DMS 273 (cell line): ENCODE measurements around the gene PID1.
"Not testable (repeated sequence)": the region's sequence is repeated elsewhere in the genome, so short reads cannot be mapped to it uniquely, and the experiment has no call there.

ENCODE experiments used
- DNase-seq: peaks from one replicate; lab custom pipeline; 2025; ENCODE audit not compliant: unreplicated experiment; lab: John Stamatoyannopoulos, UW

Gene PID1

DNA sequence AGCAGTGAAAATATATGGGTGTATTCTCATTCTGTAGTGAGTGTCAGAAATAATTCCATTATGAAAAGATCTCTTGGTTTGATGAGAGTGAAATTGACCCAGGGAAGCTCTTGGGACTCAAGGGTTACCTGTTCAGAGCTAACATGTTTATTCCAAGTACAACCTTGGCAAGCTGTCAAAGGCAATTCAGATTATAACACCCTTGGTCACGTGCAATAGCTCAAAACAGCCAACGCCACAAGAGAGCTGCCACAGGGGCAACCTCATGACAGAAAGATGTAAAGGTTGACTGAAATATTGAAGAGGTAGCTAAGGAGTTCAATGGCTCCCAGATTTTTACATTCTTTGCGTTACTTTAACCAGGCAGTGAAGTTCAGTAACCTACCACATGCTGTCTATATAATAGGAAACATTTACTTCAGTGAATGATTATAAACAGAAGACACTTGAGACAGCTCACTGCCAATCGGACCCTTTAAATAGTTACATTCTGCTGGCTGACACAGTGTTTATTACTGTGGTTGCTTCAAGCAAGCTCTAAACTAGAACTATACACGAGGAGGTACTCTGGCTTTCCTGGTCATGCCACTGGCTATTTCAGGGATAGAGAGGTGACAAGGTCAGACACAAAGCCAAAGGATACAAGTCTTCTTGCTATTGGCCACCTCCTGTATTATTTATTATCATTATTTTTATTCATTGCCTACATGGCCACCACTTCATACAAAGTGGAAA lies 187.3 kb downstream of the PID1 start:
- DNase-seq = no peak

DNA sequence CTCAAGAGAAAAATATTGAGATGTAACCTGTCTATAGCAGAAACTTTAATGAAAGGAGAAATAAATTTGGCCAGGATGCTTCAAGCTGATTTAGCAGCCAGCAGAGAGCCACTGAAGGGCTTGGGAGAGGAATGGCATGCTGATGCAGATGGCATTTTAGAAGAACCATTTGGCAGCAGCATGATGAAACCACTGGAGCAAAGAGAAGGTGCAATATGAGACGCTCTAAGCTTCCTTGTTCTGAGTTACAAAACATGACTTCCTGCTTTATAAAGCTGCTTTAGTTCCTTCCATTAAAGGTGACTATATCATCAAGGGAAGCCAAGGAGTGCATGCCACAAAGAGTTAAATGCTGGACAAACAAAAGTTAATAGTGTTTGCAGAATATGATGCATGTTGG lies 189.7 kb downstream of the PID1 start:
- no peak for DNase-seq

DNA sequence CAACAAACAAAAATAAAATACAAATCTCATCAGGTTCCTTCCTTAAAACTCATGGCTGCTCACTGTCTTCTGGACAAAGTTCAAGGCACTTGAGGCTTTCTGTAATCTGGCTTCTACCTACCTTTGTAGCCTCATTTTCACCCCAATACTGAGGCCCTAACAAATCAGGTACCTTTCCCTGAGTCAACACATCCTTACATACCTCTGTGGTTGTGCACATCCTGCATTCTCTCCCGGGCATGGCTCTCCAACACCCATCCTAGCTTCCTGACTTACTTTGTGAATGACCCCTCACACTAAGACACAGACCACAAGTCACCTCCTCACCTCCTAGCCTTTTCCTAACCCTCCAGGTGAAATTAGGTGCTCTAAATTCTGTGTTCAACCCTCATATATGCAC lies 190.9 kb downstream of the PID1 start:
- no peak for DNase-seq

DNA sequence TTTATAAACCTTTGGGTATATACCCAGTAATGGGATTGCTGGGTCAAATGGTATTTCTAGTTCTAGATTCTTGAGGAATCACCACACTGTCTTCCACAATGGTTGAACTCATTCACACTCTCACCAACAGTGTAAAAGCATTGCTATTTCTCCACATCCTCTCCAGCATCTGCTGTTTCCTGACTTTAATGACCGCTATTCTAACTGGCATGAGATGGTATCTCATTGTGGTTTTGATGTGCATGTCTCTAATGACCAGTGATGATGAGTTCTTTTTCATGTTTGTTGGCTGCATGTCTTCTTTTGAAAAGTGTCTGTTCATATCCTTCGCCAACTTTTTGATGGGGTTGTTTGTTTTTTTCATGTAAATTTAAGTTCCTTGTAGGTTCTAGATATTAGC lies 194.2 kb downstream of the PID1 start:
- DNase-seq = not testable (repeated sequence)

DNA sequence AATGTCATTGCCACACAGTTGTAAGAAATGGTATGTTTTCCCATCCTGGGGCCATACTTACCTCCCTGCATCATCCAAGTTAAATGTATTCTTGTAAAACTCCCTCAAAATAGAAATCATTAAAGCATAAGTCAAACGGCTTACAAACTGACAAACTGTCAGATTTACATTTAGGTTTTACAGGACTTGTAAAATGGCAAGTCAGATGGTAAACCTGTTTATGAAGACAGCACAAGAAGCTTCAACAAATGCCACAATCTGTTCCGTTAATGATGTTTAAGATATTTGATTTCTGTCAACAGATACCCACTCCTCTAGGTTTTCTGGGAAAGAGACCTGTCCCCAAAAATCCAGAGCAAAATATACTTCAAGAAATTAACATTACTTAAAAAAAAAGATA lies 197.2 kb downstream of the PID1 start:
- DNase-seq = no peak

DNA sequence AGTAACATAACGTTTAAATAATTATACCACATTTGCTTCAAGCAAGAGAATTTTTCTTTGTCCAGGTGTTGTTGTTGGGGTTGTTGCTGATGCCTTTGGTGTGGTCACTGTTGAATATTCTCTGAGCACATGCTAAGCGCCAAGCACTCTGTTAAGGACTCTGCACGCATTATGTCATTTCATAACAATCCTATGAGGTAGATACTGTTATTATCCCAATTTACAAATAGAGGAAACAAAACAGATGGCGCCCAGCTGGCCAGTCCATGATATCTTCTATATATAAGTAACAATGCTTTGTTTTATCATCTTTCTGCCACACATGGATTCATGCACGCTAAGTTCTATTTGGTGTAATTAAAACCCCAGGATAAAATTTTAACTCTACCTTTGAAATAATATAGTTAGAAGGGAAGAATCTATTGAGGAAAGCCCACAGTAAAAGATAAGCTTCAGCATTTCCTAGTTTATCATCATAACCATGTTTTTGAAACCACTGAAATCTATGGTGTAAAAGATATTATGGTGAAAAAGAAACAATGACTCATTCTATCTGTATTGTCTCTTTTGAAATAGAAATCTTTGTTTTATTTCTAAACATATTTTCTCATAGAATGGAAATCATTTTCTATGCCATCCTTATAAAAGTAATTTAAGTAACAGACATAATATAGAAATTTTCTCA lies 199.7 kb downstream of the PID1 start:
- no peak for DNase-seq

DNA sequence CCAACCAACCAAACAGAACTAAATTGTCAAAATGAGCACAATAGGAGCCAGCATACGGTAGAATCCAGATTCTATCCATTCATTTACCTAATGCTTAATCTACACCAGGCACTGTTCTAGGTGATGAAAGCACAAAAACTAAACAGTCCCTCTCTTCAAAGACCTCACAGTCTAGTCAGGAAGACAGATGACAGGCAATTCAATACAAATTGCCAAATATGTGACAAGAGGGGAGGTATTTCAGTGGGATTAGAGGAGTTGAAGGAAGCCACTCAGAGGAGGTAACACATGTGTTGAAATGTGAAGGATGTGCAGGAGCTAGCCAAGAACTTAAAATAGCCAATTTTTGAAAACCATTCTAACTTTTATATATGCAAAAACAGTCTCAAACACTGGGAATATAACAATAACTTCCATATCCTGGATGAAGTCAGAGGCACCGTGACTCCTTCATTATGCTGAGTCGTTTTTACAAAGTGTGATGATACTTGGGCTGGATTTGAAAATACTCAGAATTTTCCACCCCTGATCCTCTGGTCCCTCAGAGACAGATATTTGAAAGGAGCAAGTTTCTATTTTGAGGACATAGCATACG lies 204.9 kb downstream of the PID1 start:
- DNase-seq = no peak

DNA sequence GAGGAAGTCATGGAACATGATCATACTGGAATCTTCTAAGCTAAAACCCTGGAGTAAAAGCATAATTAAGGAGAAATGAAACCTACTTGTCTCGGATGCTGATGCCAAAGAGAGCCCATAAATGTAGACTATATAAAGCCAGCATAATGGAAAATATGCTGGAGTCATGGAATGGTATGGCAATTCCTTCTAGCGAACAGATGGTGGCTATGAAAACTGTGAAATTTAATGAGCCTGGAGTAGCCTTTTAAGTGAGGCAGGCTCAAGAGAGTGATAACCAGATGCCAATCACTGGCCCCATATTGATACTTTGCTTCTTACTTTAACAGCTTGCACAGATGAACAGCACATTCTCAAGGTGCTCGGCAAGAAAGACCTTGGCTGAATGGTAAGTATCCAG lies 206.3 kb downstream of the PID1 start:
- DNase-seq = peak; percentile 13

DNA sequence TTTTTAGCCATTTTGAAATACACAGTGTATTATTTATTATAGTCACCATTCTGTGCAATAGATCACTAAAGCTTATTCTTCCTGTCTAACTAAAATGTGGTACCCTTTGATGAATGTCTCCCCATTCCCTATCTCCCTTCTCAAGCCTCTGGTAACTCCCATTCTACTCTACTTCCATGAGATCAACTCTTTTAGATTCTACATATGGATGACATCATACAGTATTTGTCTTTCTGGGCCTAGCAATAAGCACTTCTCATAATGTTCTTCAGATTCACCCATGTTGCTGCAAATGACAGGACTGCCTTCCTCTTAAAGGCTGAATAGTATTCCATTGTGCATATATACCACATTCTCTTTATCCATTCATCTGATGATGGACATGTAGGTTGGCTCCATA lies 210.9 kb downstream of the PID1 start:
- no peak for DNase-seq

DNA sequence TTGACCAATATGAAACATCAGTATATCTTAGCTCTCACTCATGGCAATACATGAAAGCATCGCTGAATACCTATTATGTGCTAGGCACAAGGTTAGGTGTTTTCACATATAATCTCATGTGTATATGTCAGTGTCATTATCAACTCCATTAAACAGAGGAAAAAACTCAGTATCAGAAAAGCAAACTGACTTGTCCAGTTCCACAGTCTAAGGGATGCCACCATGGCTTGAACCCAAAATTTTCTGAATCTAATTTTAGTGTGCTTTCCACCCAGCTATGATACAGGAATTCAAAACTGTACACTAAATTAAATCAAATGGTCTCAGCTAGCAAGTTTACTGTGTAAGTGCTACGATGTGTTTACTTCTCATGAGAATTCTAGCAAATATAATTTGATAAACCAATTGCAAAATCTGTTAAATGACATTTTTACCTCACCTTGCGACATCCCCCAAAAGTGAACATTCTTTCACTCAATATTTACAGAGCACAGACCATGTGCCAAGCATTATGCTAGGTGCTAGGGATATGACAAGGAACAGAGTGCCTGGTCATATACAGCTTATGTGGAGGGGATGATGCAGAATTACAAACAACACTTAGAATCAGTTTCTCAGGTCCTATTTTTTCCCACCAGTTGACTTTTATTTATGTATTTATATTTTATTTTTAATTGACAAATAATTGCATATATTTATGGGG lies 211.6 kb downstream of the PID1 start:
- DNase-seq = no peak

DNA sequence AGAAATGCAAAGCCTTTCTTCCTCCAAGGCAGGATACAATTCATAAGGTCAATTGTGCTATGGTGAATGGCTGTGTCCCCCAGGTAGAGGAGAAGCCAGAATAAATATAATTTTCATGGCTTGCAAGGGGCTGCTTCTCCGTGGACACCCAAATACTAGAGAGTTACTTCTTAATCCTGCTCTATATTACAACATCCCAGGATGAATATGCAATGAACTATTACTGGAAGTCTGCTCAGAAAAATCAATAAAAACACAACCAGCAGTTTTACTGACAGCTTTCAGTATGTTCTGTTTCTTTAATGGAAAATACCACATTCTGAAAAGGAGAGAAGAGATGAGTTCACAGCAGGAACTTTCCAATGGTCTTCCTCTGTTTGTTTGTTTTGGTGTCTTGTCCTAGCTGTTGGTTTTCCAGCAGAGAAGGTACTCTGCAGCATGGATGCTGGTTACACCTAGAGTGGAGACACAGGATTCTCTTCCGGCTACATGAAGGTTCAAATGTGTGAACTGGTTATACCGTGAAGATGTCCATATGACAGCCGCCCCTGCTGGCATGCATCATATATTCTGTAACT lies 213.0 kb downstream of the PID1 start:
- DNase-seq = no peak

DNA sequence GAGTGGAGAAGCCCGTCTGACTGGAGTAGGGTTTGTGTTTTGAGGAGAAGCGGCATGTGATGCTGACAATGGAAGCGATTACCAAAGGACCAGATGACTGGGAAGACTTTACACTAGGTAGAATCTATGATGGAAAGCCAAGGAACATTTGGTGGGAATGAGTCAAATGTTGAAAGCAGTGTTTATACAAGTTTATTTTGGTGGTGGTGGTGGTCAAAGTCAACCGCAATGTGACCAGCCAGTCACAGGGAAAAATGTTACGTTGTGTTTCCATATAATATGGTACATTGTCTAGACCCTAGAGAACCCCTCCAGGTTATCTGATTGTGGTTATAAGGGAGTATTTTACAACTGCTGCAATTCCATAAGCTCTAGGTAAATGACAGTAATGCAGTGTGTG lies 216.8 kb downstream of the PID1 start:
- no peak for DNase-seq

DNA sequence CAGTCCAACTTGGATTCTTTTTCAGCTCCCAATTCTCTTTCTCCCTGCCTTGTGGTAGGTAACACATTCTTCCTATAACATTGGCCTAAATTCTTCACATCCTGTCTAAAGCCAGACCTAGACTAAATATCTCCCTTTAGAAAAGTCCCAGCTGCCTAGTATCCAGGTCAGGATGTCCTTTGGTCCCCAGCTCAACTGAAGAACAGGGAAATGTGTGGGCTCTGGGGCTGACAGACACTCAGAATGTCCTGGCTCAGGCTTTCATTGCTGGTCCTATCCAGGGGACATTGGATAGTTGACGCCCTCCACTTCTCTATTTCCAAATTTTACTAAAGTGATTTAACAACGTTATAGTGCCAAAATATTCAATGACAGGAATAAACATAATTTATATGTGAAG lies 219.3 kb downstream of the PID1 start:
- no peak for DNase-seq

DNA sequence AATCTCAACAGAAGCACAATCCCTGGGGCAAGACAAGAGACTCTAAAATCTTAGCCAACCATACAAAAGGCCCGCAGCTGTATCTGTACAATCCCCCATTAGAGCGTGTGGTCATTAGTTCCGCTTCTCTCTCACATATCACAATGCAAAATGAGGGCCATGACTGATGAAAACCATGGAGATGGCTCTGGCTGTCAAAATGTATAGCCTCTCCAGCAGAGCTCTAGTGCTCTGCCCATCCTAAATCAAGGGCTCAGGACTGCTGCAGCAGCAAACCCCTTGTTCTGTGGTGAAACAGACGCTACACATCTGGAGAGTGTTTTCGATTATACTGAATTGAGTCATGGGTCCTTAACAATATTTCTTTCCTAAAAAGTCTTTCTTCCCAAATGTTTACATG lies 221.0 kb downstream of the PID1 start:
- no peak for DNase-seq

DNA sequence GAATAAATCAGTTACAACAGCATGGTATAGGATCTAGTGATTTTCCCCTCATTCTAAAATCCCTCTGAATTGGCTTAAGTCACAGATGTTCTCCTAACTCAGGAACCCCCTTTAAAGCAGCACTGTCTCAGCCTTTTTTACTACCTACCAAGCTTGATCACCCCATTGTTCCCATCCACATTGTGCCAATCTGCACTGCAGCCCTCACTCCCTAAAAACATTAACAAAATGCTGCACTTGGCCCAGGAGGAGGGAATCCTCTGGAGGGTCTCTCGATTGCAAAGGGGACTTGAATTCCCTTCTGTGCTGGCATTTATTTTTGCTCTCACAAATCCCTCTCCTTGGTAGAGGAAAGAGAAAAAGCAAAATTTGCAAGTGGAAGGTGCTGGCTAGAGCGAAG lies 223.0 kb downstream of the PID1 start:
- no peak for DNase-seq

DNA sequence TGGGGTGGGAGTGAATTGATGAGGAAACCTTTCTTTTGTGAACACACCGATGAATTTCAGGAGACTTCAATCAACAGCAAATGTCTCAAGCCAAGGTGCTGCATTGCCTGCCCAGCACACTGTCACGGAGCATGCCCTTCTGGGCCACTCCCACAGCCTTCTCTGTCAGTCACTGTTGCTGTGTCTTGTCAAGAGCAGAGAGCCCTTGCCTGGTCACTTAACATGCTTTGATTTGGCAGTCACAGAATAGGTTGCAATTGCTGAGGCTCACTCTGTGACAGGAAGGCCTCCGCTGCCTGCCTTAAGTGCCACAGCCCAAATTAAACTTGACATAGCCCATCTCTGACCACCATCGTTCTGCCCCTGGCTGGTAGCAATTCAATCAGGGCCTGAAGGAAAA lies 225.4 kb downstream of the PID1 start:
- DNase-seq = no peak

DNA sequence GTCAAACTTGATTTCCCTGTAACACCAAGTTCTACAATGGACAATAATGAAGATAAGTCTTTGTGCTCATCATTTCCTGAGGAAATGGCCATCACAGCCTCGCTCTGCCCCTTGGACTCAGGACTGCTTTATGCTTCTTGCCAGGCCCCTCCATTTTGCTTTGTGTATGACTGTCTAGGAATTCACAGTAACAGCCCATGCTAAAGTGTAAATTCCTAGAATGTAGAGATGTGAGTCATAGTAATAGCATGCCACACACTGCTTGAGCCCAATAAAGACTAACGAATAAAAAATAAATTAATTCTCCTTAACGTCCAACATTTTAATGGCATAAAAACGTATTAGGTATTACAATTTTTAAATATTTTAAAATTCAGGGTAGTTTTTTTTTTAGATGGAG lies 226.5 kb downstream of the PID1 start:
- no peak for DNase-seq

DNA sequence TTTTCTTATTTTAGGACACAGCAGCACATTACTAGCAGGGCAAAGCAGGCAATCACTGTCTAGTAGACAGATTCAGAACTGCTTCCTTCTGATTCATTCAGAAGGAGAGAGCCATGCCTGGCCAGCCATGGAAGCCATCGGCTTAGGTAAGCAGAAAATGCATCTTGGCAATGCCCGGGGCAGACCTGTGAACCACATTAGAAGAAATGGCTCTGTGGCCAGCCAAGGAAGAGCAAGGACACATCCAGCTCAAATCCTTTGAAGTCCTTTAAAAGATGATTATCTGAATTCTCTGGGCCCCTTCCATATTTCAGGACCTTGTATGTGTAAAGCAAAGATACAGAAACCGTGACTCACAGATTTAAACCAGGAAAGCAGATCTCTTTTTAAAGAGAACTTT lies 227.4 kb downstream of the PID1 start:
- no peak for DNase-seq

DNA sequence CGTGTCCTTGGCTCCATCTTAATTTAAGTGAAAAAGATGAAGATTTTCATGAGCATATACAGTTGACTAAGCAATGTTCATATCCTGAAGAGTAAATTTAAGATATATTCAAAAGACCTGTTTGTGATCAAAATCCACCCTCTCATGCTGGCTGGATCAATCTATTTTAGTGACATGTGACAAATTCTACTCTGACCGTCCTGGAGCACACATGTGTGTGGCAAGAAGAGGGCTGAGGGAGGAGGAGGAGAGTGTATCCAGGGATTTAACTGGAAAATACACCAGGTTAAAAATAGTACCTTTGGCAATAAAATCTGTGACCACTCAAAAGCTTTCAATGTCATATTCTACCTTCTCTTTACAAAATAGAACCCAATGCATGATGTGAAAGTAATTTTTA lies 228.7 kb downstream of the PID1 start:
- DNase-seq = no peak

DNA sequence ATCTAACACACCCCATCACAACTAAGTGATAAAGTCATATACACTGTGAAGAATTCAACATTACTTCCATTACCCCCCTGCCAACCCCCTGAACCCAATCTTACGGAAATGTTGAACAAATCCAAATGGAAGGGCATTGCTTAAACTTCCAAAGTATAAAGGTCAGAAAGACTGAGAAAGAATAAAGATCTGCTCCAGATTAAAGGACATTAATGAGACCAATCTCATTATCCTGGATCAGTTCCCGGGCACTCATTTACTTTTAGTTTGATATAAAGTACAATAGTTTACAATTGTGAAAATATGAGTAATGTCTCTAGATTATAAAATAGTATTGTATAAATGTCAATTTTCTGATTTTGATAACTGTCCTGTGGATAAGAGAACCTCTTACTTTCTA lies 229.4 kb downstream of the PID1 start:
- DNase-seq = no peak

DNA sequence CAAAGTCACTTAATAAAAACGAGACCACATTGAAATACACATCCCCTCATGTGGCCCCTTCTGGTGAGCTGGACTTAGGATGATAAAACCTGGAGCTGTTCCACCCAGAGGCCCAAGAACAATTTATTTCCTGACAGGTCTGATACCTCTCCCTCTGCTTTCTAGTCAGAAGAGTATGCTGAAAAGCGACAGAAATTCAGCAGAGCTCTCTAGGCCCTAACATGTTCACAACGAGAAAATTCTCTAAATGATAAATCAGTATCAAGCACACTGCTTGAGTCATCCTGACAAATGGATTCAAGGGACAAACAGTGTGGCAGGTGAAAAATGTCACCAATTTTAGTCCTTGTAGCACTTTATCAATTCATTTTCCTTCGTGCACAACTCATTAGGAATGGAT lies 233.5 kb downstream of the PID1 start:
- DNase-seq = no peak

DNA sequence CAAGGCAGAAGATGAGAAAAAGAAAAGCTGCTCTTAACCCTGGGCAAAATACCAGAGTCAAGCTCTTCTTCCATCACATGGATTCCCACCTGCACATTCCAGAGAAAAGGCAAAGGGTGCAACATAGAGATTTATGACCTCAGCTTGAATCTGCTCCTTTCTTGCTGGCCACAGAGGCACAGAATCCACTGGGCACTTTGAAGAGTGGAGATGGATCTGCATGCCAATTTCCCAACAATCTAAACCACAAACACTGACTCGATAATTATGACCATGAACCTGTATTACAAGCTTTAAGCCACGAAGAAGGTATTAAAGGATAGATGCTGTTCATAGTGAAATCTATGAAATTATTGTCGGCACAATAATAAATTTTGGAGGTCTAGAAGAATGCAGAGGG lies 237.3 kb downstream of the PID1 start:
- no peak for DNase-seq
